ENCODE data around the gene IGFBP4. TPM values are rescaled to one million over a fixed set of nuclear protein-coding genes. Genes with fewer than 3 reads are reported as not detected.

Gene IGFBP4
- total RNA-seq, 1 experiment from 2014 or later: 6.5 TPM

GRCh38 chr17:40442392-40443195 lies 656 bp upstream of the IGFBP4 start:
- no TSS peak for BruUV-seq (replicated peaks)
- H3K36me3 Mint-ChIP-seq (ENCODE audit: insufficient read depth, unreplicated experiment): no peaks in the 10 kb centered on the region
- H3K9me3 Mint-ChIP-seq (ENCODE audit: unreplicated experiment): no peaks in the 10 kb centered on the region
- H3K27ac Mint-ChIP-seq (ENCODE audit: low read depth, unreplicated experiment): no peak overlapping the region
- ChIA-PET CTCF (interaction anchor here (0.7 to 7.3 kb wide), 7 partner anchors 9 to 634 kb away, joined by 3 to 97 read pairs (median 5); no protein-coding TSS in a partner anchor), POLR2A (interaction anchor here (0.7 to 2.5 kb wide), 5 partner anchors 29 to 95 kb away, joined by 3 to 13 read pairs (median 8); no protein-coding TSS in a partner anchor)
- intact Hi-C loops (cut with micrococcal nuclease): no loop called here
- DNase-seq (ENCODE audit: unreplicated experiment): no peak
- H3K27me3 Mint-ChIP-seq (ENCODE audit: insufficient read depth, unreplicated experiment): peaks cover 19% of the 10 kb centered on the region
- no peak for TF ChIP-seq CTCF (IDR thresholded peaks at IDR 0.05; ENCODE audit: unreplicated experiment)
- peaks cover 17% of the 10 kb centered on the region for H3K4me1 Mint-ChIP-seq (ENCODE audit: insufficient read depth, unreplicated experiment)
- peak overlapping the region; percentile 65 for H3K4me3 Mint-ChIP-seq (ENCODE audit: unreplicated experiment)

GRCh38 chr17:40443988-40444899 lies 994 bp downstream of the IGFBP4 start:
- BruUV-seq (replicated peaks): no TSS peak
- no peak for DNase-seq (ENCODE audit: unreplicated experiment)
- Mint-ChIP-seq H3K27ac (ENCODE audit: low read depth, unreplicated experiment) (no peak overlapping the region), H3K4me1 (ENCODE audit: insufficient read depth, unreplicated experiment) (peaks cover 22% of the 10 kb centered on the region), H3K9me3 (ENCODE audit: unreplicated experiment) (no peaks in the 10 kb centered on the region), H3K4me3 (ENCODE audit: unreplicated experiment) (peak overlapping the region; percentile 65), H3K27me3 (ENCODE audit: insufficient read depth, unreplicated experiment) (peaks cover 32% of the 10 kb centered on the region), H3K36me3 (ENCODE audit: insufficient read depth, unreplicated experiment) (no peaks in the 10 kb centered on the region)
- intact Hi-C loops (cut with micrococcal nuclease): no loop called here
- CTCF ChIA-PET: interaction anchor here (0.7 to 1.1 kb wide), 9 partner anchors 11 to 334 kb away, joined by 3 to 8 read pairs (median 4); partner anchors contain the start of gene TOP2A
- TF ChIP-seq CTCF (IDR thresholded peaks at IDR 0.05; ENCODE audit: unreplicated experiment): peak; percentile 6
- POLR2A ChIA-PET: interaction anchor here (0.6 to 2.5 kb wide), 12 partner anchors 11 to 116 kb away, joined by 3 to 13 read pairs (median 3); partner anchors contain the start of gene TOP2A

- peaks cover 32% of the 10 kb centered on the region for H3K27me3 Mint-ChIP-seq (ENCODE audit: insufficient read depth, unreplicated experiment)
- intact Hi-C loops (cut with micrococcal nuclease): no loop called here
- H3K27ac Mint-ChIP-seq (ENCODE audit: low read depth, unreplicated experiment): no peak overlapping the region
- no peak overlapping the region for H3K4me3 Mint-ChIP-seq (ENCODE audit: unreplicated experiment)
- no peaks in the 10 kb centered on the region for H3K9me3 Mint-ChIP-seq (ENCODE audit: unreplicated experiment)
- peaks cover 23% of the 10 kb centered on the region for H3K4me1 Mint-ChIP-seq (ENCODE audit: insufficient read depth, unreplicated experiment)
- CTCF ChIA-PET: interaction anchor here (0.6 to 1.7 kb wide), 6 partner anchors 15 to 1195 kb away, joined by 3 to 8 read pairs (median 4); no protein-coding TSS in a partner anchor
- BruUV-seq (replicated peaks): no TSS peak
- no peak for DNase-seq (ENCODE audit: unreplicated experiment)
- POLR2A ChIA-PET: interaction anchor here (6.7 kb wide), 1 partner anchor 25 kb away, joined by 40 read pairs; no protein-coding TSS in a partner anchor
- peak; percentile 6 for TF ChIP-seq CTCF (IDR thresholded peaks at IDR 0.05; ENCODE audit: unreplicated experiment)
- no peaks in the 10 kb centered on the region for H3K36me3 Mint-ChIP-seq (ENCODE audit: insufficient read depth, unreplicated experiment)
Observed at GRCh38 chr17:40445751-40446468, 2.7 kb downstream of the IGFBP4 start.

Measured in MCF 10A (cell line).